ENCODE results near the gene ABLIM2. TPM values are rescaled to one million over a fixed set of nuclear protein-coding genes. Genes with fewer than 3 reads are reported as not detected.

ABLIM2 gene
- polyA plus RNA-seq, 1 donor from 2014 or later, result 14.9 TPM

DNA sequence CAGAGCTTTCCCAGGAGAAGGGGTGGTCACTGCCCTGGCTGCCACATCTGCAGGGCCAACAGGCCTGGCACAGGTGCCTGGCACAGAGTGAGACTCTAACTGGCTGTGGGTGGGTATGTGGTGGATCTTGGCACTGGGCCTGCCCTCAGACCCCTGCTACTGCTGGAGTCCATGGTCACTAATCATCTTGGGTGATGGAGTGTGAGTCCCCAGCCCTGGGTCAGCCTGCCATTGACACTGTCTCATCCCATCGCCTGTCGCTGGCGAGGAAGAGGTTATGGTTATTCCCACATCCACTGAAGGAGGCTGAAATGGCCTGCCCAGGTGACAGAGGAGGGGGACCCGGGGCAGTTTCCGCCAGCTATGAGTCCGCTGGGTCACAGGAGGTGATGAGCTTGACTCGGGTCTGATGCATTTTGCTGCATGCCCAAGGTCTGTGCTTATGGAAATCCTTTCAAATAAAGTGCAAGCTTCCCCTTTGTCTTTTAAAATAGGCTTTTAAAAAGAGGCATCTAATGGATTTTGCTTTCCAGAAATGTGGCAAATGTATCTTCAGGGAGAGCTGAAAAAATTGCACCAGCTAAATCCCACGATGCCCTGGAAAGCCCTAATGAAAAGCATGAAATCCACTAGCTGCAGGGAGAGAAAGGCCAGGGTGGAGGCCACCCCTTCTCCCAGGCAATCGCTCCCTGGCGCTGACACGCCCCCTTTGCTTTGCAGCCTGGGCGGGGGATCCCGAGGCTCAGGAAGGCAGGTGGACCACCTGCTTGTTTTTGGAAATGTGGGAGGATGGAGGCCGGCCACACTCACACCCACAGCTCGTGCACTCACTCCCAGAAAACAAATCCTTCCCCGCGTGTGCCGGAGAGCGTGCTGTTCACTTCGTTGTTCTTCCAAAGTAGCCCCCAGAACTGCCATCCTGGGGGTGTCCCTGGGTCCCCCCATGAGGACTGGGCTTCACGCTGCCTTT lies 54.9 kb downstream of the ABLIM2 start:
- no peaks in the 10 kb centered on the region for H4K20me1 ChIP-seq (ENCODE audit: insufficient read depth)
- no peaks in the 10 kb centered on the region for H3F3A ChIP-seq (ENCODE audit: insufficient read depth, low read length, poor library complexity, severe bottlenecking)
- no peak overlapping the region for H3K4me2 ChIP-seq (ENCODE audit: low read length)
- H3K9ac ChIP-seq (ENCODE audit: low read length), result no peak overlapping the region
- H3K9me2 ChIP-seq (ENCODE audit: insufficient read depth, low read length), result no peaks in the 10 kb centered on the region
- H2AFZ ChIP-seq (ENCODE audit: low read depth, low read length), result no peak overlapping the region
- H3K4me3 ChIP-seq (ENCODE audit: low read length), result no peak overlapping the region
- H3K79me2 ChIP-seq (replicated peaks; ENCODE audit: insufficient read depth, low read length), result no peaks in the 10 kb centered on the region
- TF ChIP-seq SMC3 (conservative IDR thresholded peaks at IDR 0.05; ENCODE audit: poor library complexity) (no peak), MXI1 (conservative IDR thresholded peaks at IDR 0.05; ENCODE audit: poor library complexity, severe bottlenecking) (no peak), TAF1 (IDR thresholded peaks at IDR 0.05; ENCODE audit: low read depth) (no peak), EZH2 (IDR thresholded peaks at IDR 0.05; ENCODE audit: borderline replicate concordance, insufficient read depth, low read length, poor library complexity, severe bottlenecking) (no peak)
- no peaks in the 10 kb centered on the region for H3K9me3 ChIP-seq (ENCODE audit: low read length)
- H3K36me3 ChIP-seq (ENCODE audit: insufficient read depth, low read length), result no peaks in the 10 kb centered on the region
- no peaks in the 10 kb centered on the region for H3K27me3 ChIP-seq (ENCODE audit: insufficient read depth, low read depth, low read length)
- no peak overlapping the region for H3K27ac ChIP-seq (ENCODE audit: low read length)

DNA sequence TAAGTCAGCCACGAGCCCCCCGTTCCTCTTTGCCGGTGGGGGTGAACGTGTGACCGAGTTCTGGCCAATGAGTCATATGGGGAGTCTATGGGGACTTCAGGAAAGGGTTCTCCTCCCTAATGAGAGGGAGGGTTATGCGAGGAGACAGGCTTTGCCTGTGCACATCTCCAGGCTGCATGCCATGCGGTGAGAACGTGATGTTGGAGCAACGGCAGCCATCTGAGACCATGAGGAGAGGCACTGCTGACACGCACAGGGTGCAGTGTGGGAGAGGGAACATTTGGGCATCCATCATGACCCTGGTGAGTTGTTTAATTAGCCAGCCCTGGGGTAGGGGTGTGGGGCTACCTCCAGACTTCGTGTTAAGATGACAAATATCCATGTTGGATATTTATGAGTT lies 55.8 kb downstream of the ABLIM2 start:
- Histone ChIP-seq H3K4me3 (ENCODE audit: low read length) (no peak overlapping the region), H3K9me3 (ENCODE audit: low read length) (no peaks in the 10 kb centered on the region), H3K27me3 (ENCODE audit: insufficient read depth, low read depth, low read length) (no peaks in the 10 kb centered on the region), H3K27ac (ENCODE audit: low read length) (no peak overlapping the region), H3K36me3 (ENCODE audit: insufficient read depth, low read length) (no peaks in the 10 kb centered on the region), H3K4me2 (ENCODE audit: low read length) (no peak overlapping the region), H3K9me2 (ENCODE audit: insufficient read depth, low read length) (no peaks in the 10 kb centered on the region), H4K20me1 (ENCODE audit: insufficient read depth) (no peaks in the 10 kb centered on the region), H3K9ac (ENCODE audit: low read length) (no peak overlapping the region), H2AFZ (ENCODE audit: low read depth, low read length) (no peak overlapping the region), H3K79me2 (replicated peaks; ENCODE audit: insufficient read depth, low read length) (no peaks in the 10 kb centered on the region), H3F3A (ENCODE audit: insufficient read depth, low read length, poor library complexity, severe bottlenecking) (no peaks in the 10 kb centered on the region)
- TF ChIP-seq EP300 (conservative IDR thresholded peaks at IDR 0.05; ENCODE audit: poor library complexity, severe bottlenecking) (no peak), POLR2AphosphoS5 (IDR thresholded peaks at IDR 0.05) (no peak), SMC3 (conservative IDR thresholded peaks at IDR 0.05; ENCODE audit: poor library complexity) (no peak), MXI1 (conservative IDR thresholded peaks at IDR 0.05; ENCODE audit: poor library complexity, severe bottlenecking) (no peak), EZH2 (IDR thresholded peaks at IDR 0.05; ENCODE audit: borderline replicate concordance, insufficient read depth, low read length, poor library complexity, severe bottlenecking) (no peak), TAF1 (IDR thresholded peaks at IDR 0.05; ENCODE audit: low read depth) (no peak)
- TF ChIP-seq, protein P1, sequence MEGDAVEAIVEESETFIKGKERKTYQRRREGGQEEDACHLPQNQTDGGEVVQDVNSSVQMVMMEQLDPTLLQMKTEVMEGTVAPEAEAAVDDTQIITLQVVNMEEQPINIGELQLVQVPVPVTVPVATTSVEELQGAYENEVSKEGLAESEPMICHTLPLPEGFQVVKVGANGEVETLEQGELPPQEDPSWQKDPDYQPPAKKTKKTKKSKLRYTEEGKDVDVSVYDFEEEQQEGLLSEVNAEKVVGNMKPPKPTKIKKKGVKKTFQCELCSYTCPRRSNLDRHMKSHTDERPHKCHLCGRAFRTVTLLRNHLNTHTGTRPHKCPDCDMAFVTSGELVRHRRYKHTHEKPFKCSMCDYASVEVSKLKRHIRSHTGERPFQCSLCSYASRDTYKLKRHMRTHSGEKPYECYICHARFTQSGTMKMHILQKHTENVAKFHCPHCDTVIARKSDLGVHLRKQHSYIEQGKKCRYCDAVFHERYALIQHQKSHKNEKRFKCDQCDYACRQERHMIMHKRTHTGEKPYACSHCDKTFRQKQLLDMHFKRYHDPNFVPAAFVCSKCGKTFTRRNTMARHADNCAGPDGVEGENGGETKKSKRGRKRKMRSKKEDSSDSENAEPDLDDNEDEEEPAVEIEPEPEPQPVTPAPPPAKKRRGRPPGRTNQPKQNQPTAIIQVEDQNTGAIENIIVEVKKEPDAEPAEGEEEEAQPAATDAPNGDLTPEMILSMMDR (IDR thresholded peaks at IDR 0.05; ENCODE audit: poor library complexity, severe bottlenecking), result no peak

DNA sequence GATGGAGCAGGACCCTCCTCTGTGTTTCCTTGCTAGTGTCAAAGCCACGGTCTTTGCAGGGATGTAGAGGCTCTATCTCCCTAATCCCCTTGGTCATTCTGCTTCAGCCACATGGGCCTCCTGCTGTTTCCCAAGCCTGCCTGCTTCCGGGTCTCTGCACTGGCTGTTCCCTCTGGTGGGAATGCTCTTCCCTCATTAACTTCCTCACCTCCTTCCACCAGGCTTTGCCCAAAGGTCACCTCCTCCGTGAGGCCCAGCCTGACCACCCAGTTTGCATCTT lies 56.6 kb downstream of the ABLIM2 start:
- Histone ChIP-seq H3K9ac (ENCODE audit: low read length) (no peak overlapping the region), H3K27ac (ENCODE audit: low read length) (no peak overlapping the region), H3K79me2 (replicated peaks; ENCODE audit: insufficient read depth, low read length) (no peaks in the 10 kb centered on the region), H2AFZ (ENCODE audit: low read depth, low read length) (no peak overlapping the region), H3K9me3 (ENCODE audit: low read length) (no peaks in the 10 kb centered on the region), H3K36me3 (ENCODE audit: insufficient read depth, low read length) (no peaks in the 10 kb centered on the region), H3K4me3 (ENCODE audit: low read length) (no peak overlapping the region), H4K20me1 (ENCODE audit: insufficient read depth) (no peaks in the 10 kb centered on the region), H3K4me2 (ENCODE audit: low read length) (no peak overlapping the region), H3K27me3 (ENCODE audit: insufficient read depth, low read depth, low read length) (no peaks in the 10 kb centered on the region), H3K9me2 (ENCODE audit: insufficient read depth, low read length) (no peaks in the 10 kb centered on the region), H3F3A (ENCODE audit: insufficient read depth, low read length, poor library complexity, severe bottlenecking) (no peaks in the 10 kb centered on the region)
- TF ChIP-seq SMC3 (conservative IDR thresholded peaks at IDR 0.05; ENCODE audit: poor library complexity) (no peak), EP300 (conservative IDR thresholded peaks at IDR 0.05; ENCODE audit: poor library complexity, severe bottlenecking) (no peak), POLR2AphosphoS5 (IDR thresholded peaks at IDR 0.05) (no peak), RAD21 (conservative IDR thresholded peaks at IDR 0.05) (no peak), TAF1 (IDR thresholded peaks at IDR 0.05; ENCODE audit: low read depth) (no peak)
- TF ChIP-seq, protein P2, sequence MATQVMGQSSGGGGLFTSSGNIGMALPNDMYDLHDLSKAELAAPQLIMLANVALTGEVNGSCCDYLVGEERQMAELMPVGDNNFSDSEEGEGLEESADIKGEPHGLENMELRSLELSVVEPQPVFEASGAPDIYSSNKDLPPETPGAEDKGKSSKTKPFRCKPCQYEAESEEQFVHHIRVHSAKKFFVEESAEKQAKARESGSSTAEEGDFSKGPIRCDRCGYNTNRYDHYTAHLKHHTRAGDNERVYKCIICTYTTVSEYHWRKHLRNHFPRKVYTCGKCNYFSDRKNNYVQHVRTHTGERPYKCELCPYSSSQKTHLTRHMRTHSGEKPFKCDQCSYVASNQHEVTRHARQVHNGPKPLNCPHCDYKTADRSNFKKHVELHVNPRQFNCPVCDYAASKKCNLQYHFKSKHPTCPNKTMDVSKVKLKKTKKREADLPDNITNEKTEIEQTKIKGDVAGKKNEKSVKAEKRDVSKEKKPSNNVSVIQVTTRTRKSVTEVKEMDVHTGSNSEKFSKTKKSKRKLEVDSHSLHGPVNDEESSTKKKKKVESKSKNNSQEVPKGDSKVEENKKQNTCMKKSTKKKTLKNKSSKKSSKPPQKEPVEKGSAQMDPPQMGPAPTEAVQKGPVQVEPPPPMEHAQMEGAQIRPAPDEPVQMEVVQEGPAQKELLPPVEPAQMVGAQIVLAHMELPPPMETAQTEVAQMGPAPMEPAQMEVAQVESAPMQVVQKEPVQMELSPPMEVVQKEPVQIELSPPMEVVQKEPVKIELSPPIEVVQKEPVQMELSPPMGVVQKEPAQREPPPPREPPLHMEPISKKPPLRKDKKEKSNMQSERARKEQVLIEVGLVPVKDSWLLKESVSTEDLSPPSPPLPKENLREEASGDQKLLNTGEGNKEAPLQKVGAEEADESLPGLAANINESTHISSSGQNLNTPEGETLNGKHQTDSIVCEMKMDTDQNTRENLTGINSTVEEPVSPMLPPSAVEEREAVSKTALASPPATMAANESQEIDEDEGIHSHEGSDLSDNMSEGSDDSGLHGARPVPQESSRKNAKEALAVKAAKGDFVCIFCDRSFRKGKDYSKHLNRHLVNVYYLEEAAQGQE (IDR thresholded peaks at IDR 0.05; ENCODE audit: borderline replicate concordance), result no peak
- TF ChIP-seq, protein P1 (IDR thresholded peaks at IDR 0.05; ENCODE audit: poor library complexity, severe bottlenecking), result no peak

Measured in neural cell (in vitro differentiated cells).